Erythroblast (primary cell): ENCODE results near the gene SLC25A27.

ENCODE experiments used
- GATA1 ChIP-seq: IDR thresholded peaks from 2 replicates; pipeline ENCODE4 v1.6.1; 2011; ENCODE audit warnings: low read depth, mild to moderate bottlenecking, control low read depth, low read length, moderate library complexity
- POLR2A ChIP-seq: IDR thresholded peaks from 2 replicates; pipeline ENCODE4 v1.6.1; 2011; ENCODE audit warnings: mild to moderate bottlenecking, low read length

DNA sequence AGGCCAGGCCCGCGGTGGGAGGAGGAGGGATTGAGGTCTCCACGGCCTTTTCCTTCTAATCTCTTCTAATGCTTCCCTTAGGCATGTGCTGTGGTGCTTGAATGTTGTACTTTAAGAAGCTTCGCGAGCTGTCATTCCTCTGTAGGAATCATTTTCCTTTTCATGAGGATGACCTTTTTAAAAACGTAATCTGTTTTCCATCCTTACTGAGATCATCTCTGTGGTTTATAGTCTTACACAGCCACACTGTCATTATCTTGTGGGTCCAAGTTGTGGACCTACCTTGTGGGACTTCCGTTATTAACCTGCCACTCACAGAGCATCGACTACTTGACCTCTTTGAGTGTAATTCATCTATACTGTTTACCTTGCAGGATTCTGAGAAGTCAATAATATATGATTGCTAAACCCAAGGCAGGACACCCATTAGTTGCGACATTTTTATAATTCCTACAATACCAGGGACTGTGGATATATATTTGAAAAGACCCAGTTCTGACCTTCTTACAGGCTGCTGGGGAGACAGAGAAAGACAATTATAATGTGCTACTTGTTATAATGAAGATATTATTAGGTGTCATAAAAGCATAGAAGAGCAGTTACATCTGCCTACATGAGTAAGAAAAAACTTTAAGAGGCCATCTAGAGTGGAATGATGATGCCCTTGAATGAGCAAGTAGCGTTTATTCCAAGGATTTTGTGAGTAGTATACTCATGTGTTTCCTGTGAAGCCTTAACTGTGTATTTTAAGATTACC is 842 bp downstream of the SLC25A27 start:
- TF ChIP-seq POLR2A: no peak
- no peak for TF ChIP-seq GATA1
